ENCODE results near the gene PACSIN2. TPM values are rescaled to one million over a fixed set of nuclear protein-coding genes. Genes with fewer than 3 reads are reported as not detected.

The PACSIN2 gene
- total and polyA plus RNA-seq, 2 of the 13 experiments (the other 11 are each of a cell fraction or from before 2014, with no cell fraction given): 54.1 to 68.8 TPM

- TF ChIP-seq ATF7 (IDR thresholded peaks at IDR 0.05) (peak; percentile 66), ATF7 (CRISPR knock-in tag; IDR thresholded peaks at IDR 0.05) (peak; percentile 86), ZNF280D (CRISPR knock-in tag; IDR thresholded peaks at IDR 0.05) (peak; percentile 47; the same call in 1 of the 2 replicates), ZNF350 (CRISPR knock-in tag; IDR thresholded peaks at IDR 0.05; ENCODE audit: borderline replicate concordance, low read depth) (peak; percentile 78), GABPA (IDR thresholded peaks at IDR 0.05; ENCODE audit: low read depth, low read length) (peak; percentile 45), GABPA (CRISPR knock-in tag; IDR thresholded peaks at IDR 0.05; ENCODE audit: low read depth) (peak; percentile 92), ZNF101 (CRISPR knock-in tag; IDR thresholded peaks at IDR 0.05; ENCODE audit: borderline replicate concordance, low read depth) (no peak), ZKSCAN8 (CRISPR knock-in tag; IDR thresholded peaks at IDR 0.05; ENCODE audit: borderline replicate concordance) (peak; percentile 87), MAFG (CRISPR knock-in tag; IDR thresholded peaks at IDR 0.05) (no peak), ZNF788 (CRISPR knock-in tag; IDR thresholded peaks at IDR 0.05; ENCODE audit: borderline replicate concordance) (peak; percentile 84; the same call in 1 of the 2 replicates), YEATS4 (CRISPR knock-in tag; IDR thresholded peaks at IDR 0.05; ENCODE audit: borderline replicate concordance) (peak; percentile 74; the same call in 1 of the 2 replicates), SP1 (IDR thresholded peaks at IDR 0.05) (no peak), SP1 (CRISPR knock-in tag; IDR thresholded peaks at IDR 0.05) (no peak), MBD4 (IDR thresholded peaks at IDR 0.05; ENCODE audit: borderline replicate concordance, low read length) (peak; percentile 66; the same call in 1 of the 2 replicates), PHB2 (IDR thresholded peaks at IDR 0.05; ENCODE audit: partially characterized antibody) (no peak), TRIM24 (CRISPR knock-in tag; IDR thresholded peaks at IDR 0.05) (no peak), IKZF4 (CRISPR knock-in tag; IDR thresholded peaks at IDR 0.05; ENCODE audit: borderline replicate concordance, low read depth, not compliant biosample characterization) (no peak), PAWR (CRISPR knock-in tag; IDR thresholded peaks at IDR 0.05; ENCODE audit: borderline replicate concordance) (no peak), SIX1 (CRISPR knock-in tag; IDR thresholded peaks at IDR 0.05; ENCODE audit: borderline replicate concordance) (0 out of 2 replicates have a peak, but pooled peaks have one; percentile 18), ZNF263 (CRISPR knock-in tag; IDR thresholded peaks at IDR 0.05) (no peak; the same call in 1 of the 2 replicates), ELF1 (CRISPR knock-in tag; IDR thresholded peaks at IDR 0.05) (peak; percentile 69), ZNF503 (CRISPR knock-in tag; IDR thresholded peaks at IDR 0.05) (peak; percentile 81; the same call in 1 of the 2 replicates), NR2F2 (IDR thresholded peaks at IDR 0.05; ENCODE audit: borderline replicate concordance, low read depth) (peak; percentile 65; the same call in 1 of the 2 replicates), SATB2 (CRISPR knock-in tag; IDR thresholded peaks at IDR 0.05) (0 out of 2 replicates have a peak, but pooled peaks have one; percentile 46), IKZF1 (IDR thresholded peaks at IDR 0.05) (no peak), ZBTB25 (CRISPR knock-in tag; IDR thresholded peaks at IDR 0.05) (peak; percentile 82)
Observed at GRCh38 chr22:42959576-42960509, 55.1 kb downstream of the PACSIN2 start (continued).
